Right lobe of liver (tissue), 6 donors: Measurements from ENCODE around the gene NBAS. TPM values are rescaled to one million over a fixed set of nuclear protein-coding genes. Genes with fewer than 3 reads are reported as not detected.

ENCODE experiments used
- ATAC-seq, 4 donors: fragments of 200-7000 bp; cut with Tn5 transposase; one replicate each; pipeline ENCODE4 v1.9.1; 2020; ENCODE audit warnings: mild to moderate bottlenecking in 4 of 4, moderate library complexity in 4 of 4
- DNase-seq, 3 donors: peaks; one replicate each; pipeline ENCODE4 v3.0.0-alpha.2; 2020
- H3K27ac ChIP-seq, 3 donors: fragments of 200-600 bp; one replicate each; pipeline ENCODE4 v1.8.0; 2022
- H3K27me3 ChIP-seq, 2 donors: fragments of 200-600 bp; one replicate each; pipeline ENCODE4 v1.8.0; 2022
- H3K36me3 ChIP-seq, 4 donors: fragments of 200-600 bp; sonication (generic) in 1 of 4; one replicate each; pipeline versions ENCODE4 v1.5.1 to v1.8.0; 2017 to 2022; ENCODE audit warnings: control low read depth in 1 of 4
- H3K4me1 ChIP-seq, 4 donors: fragments of 200-600 bp; sonication (generic) in 1 of 4; one replicate each; pipeline versions ENCODE4 v1.5.1 to v1.8.0; 2017 to 2022; ENCODE audit warnings: control low read depth in 1 of 4
- H3K4me3 ChIP-seq, 3 donors: fragments of 200-600 bp; one replicate each; pipeline ENCODE4 v1.8.0; 2022
- H3K9me3 ChIP-seq, 4 donors: fragments of 200-600 bp; sonication (generic) in 1 of 4; one replicate each; pipeline versions ENCODE4 v1.5.1 to v1.8.0; 2017 to 2022; ENCODE audit warnings: control low read depth in 1 of 4
- CTCF ChIP-seq, 4 donors: fragments of 200-600 bp in 3 of 4; fragments of 450-650 bp in 1 of 4; IDR thresholded peaks; one replicate each; pipeline versions ENCODE4 v1.5.1 to v1.8.0; 2016 to 2022; ENCODE audit warnings: antibody characterized with exemption in 4 of 4, mild to moderate bottlenecking in 2 of 4
- POLR2A ChIP-seq: fragments of 450-650 bp; IDR thresholded peaks from one replicate; pipeline ENCODE4 v1.6.1; 2017; ENCODE audit warnings: antibody characterized with exemption, mild to moderate bottlenecking
- WGBS: methylation state at CpG from one replicate; pipeline ENCODE4 v1.1.6; 2018; ENCODE audit warnings: low coverage, low lambda C conversion rate; ENCODE audit not compliant: insufficient coverage; ENCODE audit errors: missing lambda C conversion rate; 5-methylcytosine and 5-hydroxymethylcytosine counted together
- intact Hi-C, 2 donors: fragments of 100-400 bp; cut with DNase I; formaldehyde crosslinking; loops; one replicate each; pipeline versions ENCODE4 v1.11.2 to v1.14.1; 2022
- total RNA-seq, 6 experiments: library from RNA; depleted of rRNA in 2 of 6; stranded (reverse); fragments of >200 nt in 2 of 6; fragmentation: NEBNext Ultra II Directional in 3 of 6; extraction: Animal tissue kit (Norgen Biotek cat#: 25700) in 3 of 6; gene quantifications; one replicate each; pipeline versions ENCODE4 v1.1.0 to v1.2.4, GENCODE V29; 2016 to 2023
- donor health status: DM: no; HTN: yes; CAD: no.
- donor health status: DM: no; HTN: no; CAD: no.
- donor health status: DM: no; HTN: no; CAD: no.
- donor health status: DM: no; HTN: yes; CAD: no.
- donor health status: DM: no; HTN: yes; CAD: no.

Gene NBAS
- total RNA-seq, 6 experiments from 2014 or later, result 16.1 to 21.8 (median 18.5) TPM

DNA sequence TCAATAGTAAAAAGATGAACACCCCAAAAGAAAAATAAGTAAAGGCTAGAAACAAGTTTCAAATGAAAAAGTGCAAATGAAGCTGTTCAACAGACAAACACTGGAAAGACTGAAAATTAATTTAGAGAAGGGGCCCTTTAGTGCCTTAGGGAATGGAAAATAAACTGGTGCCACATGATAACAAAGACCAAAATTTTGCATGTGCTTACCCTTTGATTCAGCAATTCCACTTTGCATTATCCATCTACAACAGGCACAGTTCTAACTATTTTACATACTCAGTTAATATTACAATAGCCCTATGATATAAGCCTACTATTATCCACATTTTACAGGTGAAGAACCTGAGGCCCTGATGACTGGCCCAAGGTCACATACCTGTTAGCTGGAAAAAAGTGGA lies 183.9 kb downstream of the NBAS start:
- intact Hi-C loops, result no loop called here
- TF ChIP-seq POLR2A (no peak), CTCF (IDR thresholded peaks at IDR 0.05) (no peak)
- H3K4me1 ChIP-seq, result no peaks in the 10 kb centered on the region

GRCh38 chr2:15372019-15372418 lies 189.1 kb downstream of the NBAS start:
- DNase-seq (no peak), ATAC-seq (no peak)
- Histone ChIP-seq H3K27ac (no peak overlapping the region), H3K4me3 (no peak overlapping the region), H3K4me1 (no peaks in the 10 kb centered on the region), H3K36me3 (peaks cover 0 to 10% (median 0%) of the 10 kb centered on the region in 4 donors), H3K9me3 (no peaks in the 10 kb centered on the region), H3K27me3 (no peaks in the 10 kb centered on the region)
- 94% methylated on average over 1 of the region's 1 CpG for WGBS
- intact Hi-C loops, result no loop called here
- TF ChIP-seq CTCF (IDR thresholded peaks at IDR 0.05) (no peak), POLR2A (no peak)

More for the DNA sequence above, 183.9 kb downstream of the NBAS start:
- ATAC-seq, result no peak
- Histone ChIP-seq H3K4me3 (no peak overlapping the region), H3K36me3 (peaks cover 0 to 10% (median 0%) of the 10 kb centered on the region in 4 donors), H3K27me3 (no peaks in the 10 kb centered on the region), H3K9me3 (no peaks in the 10 kb centered on the region), H3K27ac (no peak overlapping the region)
- no peak for DNase-seq

GRCh38 chr2:15369129-15369528 lies 192.0 kb downstream of the NBAS start:
- no peaks in the 10 kb centered on the region for H3K27me3 ChIP-seq
- no peak overlapping the region for H3K4me3 ChIP-seq
- no peak for DNase-seq
- no peak overlapping the region for H3K27ac ChIP-seq
- WGBS, result 93% methylated on average over 2 of the region's 2 CpGs
- ATAC-seq, result no peak
- no peaks in the 10 kb centered on the region for H3K4me1 ChIP-seq
- no peaks in the 10 kb centered on the region for H3K9me3 ChIP-seq
- intact Hi-C loops, result no loop called here
- no peak for TF ChIP-seq CTCF (IDR thresholded peaks at IDR 0.05)
- TF ChIP-seq POLR2A, result no peak
- H3K36me3 ChIP-seq, result peaks cover 0 to 8% (median 0%) of the 10 kb centered on the region in 4 donors

GRCh38 chr2:15367715-15368114 lies 193.4 kb downstream of the NBAS start:
- Histone ChIP-seq H3K9me3 (no peaks in the 10 kb centered on the region), H3K27me3 (no peaks in the 10 kb centered on the region), H3K4me1 (no peaks in the 10 kb centered on the region), H3K4me3 (no peak overlapping the region), H3K27ac (no peak overlapping the region), H3K36me3 (no peaks in the 10 kb centered on the region)
- WGBS, result 90% methylated on average over 2 of the region's 2 CpGs
- intact Hi-C loops, result no loop called here
- TF ChIP-seq CTCF (IDR thresholded peaks at IDR 0.05) (no peak), POLR2A (no peak)
- ATAC-seq (no peak), DNase-seq (no peak)

GRCh38 chr2:15367205-15367604 lies 193.9 kb downstream of the NBAS start:
- ATAC-seq (no peak), DNase-seq (no peak)
- Histone ChIP-seq H3K4me1 (no peaks in the 10 kb centered on the region), H3K27me3 (no peaks in the 10 kb centered on the region), H3K9me3 (no peaks in the 10 kb centered on the region), H3K27ac (no peak overlapping the region), H3K36me3 (no peaks in the 10 kb centered on the region), H3K4me3 (no peak overlapping the region)
- WGBS, result 93% methylated on average over 3 of the region's 3 CpGs
- TF ChIP-seq POLR2A, result no peak
- TF ChIP-seq CTCF (IDR thresholded peaks at IDR 0.05), result no peak
- intact Hi-C loops, result no loop called here
